HG03066 (cell line): ENCODE results near the gene LPIN1.

Source experiments
- ATAC-seq: cut with Tn5 transposase; IDR thresholded peaks from one replicate; pipeline ENCODE4 v1.9.1; 2021; ENCODE audit warnings: low read depth; ENCODE audit not compliant: unreplicated experiment

The LPIN1 gene

GRCh38 chr2:11778416-11778815 lies 32.0 kb downstream of the LPIN1 start:
- no peak for ATAC-seq

- peak; percentile 81 for ATAC-seq
Observed at GRCh38 chr2:11778923-11779757, 32.7 kb downstream of the LPIN1 start.

- no peak for ATAC-seq
Observed at GRCh38 chr2:11781602-11782001, 35.2 kb downstream of the LPIN1 start.

GRCh38 chr2:11784280-11784679 lies 37.8 kb downstream of the LPIN1 start:
- ATAC-seq = no peak

GRCh38 chr2:11784747-11785610 lies 38.5 kb downstream of the LPIN1 start:
- no peak for ATAC-seq

GRCh38 chr2:11785611-11785940 lies 39.1 kb downstream of the LPIN1 start:
- no peak for ATAC-seq

- no peak for ATAC-seq
Observed at GRCh38 chr2:11786191-11786590, 39.8 kb downstream of the LPIN1 start.

- ATAC-seq = no peak
Observed at GRCh38 chr2:11786592-11786991, 40.2 kb downstream of the LPIN1 start.

GRCh38 chr2:11787991-11788390 lies 41.6 kb downstream of the LPIN1 start:
- ATAC-seq = no peak

- ATAC-seq = no peak
Observed at GRCh38 chr2:11788461-11789124, 42.2 kb downstream of the LPIN1 start.

GRCh38 chr2:11789243-11789642 lies 42.8 kb downstream of the LPIN1 start:
- ATAC-seq = no peak

- ATAC-seq = no peak
Observed at GRCh38 chr2:11790228-11790627, 43.8 kb downstream of the LPIN1 start.

- no peak for ATAC-seq
Observed at GRCh38 chr2:11795590-11795989, 49.2 kb downstream of the LPIN1 start.

- ATAC-seq = no peak
Observed at GRCh38 chr2:11796190-11797171, 50.0 kb downstream of the LPIN1 start.

GRCh38 chr2:11797846-11798245 lies 51.4 kb downstream of the LPIN1 start:
- no peak for ATAC-seq

GRCh38 chr2:11798701-11799435 lies 52.4 kb downstream of the LPIN1 start:
- no peak for ATAC-seq

GRCh38 chr2:11799826-11800225 lies 53.4 kb downstream of the LPIN1 start:
- ATAC-seq = no peak

- no peak for ATAC-seq
Observed at GRCh38 chr2:11802782-11803191, 56.4 kb downstream of the LPIN1 start.

- no peak for ATAC-seq
Observed at GRCh38 chr2:11805024-11805423, 58.6 kb downstream of the LPIN1 start.
